HTERT RPE-1 (cell line): ENCODE data around the gene GIPC2.

ENCODE experiments used
- in situ Hi-C: fragments of 300-500 bp; cut with MboI; formaldehyde crosslinking; loops from 4 replicates; pipeline ENCODE4 v1.14.3; 2020; ENCODE audit warnings: low sequenced_read_pairs

The GIPC2 gene

GRCh38 chr1:78142736-78143135 is 97.0 kb downstream of the GIPC2 start:
- in situ Hi-C loops = no loop called here

- in situ Hi-C loops = no loop called here
Measured at GRCh38 chr1:78143152-78143551, 97.4 kb downstream of the GIPC2 start.

GRCh38 chr1:78143673-78144072 is 97.9 kb downstream of the GIPC2 start:
- in situ Hi-C loops = no loop called here

GRCh38 chr1:78145105-78145580 is 99.4 kb downstream of the GIPC2 start:
- in situ Hi-C loops = no loop called here

GRCh38 chr1:78146205-78146771 is 100.5 kb downstream of the GIPC2 start:
- in situ Hi-C loops = no loop called here

GRCh38 chr1:78147031-78147430 is 101.3 kb downstream of the GIPC2 start:
- in situ Hi-C loops = no loop called here

GRCh38 chr1:78153092-78153736 is 107.4 kb downstream of the GIPC2 start:
- in situ Hi-C loops = loop anchor here (25.0 kb wide), 1 partner anchor 459 kb away; the partner anchor contains the start of gene IFI44L

GRCh38 chr1:78155121-78155520 is 109.4 kb downstream of the GIPC2 start:
- in situ Hi-C loops = loop anchor here (25.0 kb wide), 1 partner anchor 457 kb away; the partner anchor contains the start of gene IFI44L

- in situ Hi-C loops = loop anchor here (25.0 kb wide), 1 partner anchor 455 kb away; the partner anchor contains the start of gene IFI44L
Measured at GRCh38 chr1:78156805-78157521, 111.2 kb downstream of the GIPC2 start.

- in situ Hi-C loops = loop anchor here (25.0 kb wide), 1 partner anchor 446 kb away; the partner anchor contains the start of gene IFI44L
Measured at GRCh38 chr1:78165816-78166215, 120.0 kb downstream of the GIPC2 start.

- in situ Hi-C loops = loop anchor here (25.0 kb wide), 1 partner anchor 444 kb away; the partner anchor contains the start of gene IFI44L
Measured at GRCh38 chr1:78168306-78168705, 122.5 kb downstream of the GIPC2 start.

GRCh38 chr1:78170859-78171258 is 125.1 kb downstream of the GIPC2 start:
- in situ Hi-C loops = loop anchor here (25.0 kb wide), 1 partner anchor 441 kb away; the partner anchor contains the start of gene IFI44L

GRCh38 chr1:78171736-78172590 is 126.2 kb downstream of the GIPC2 start:
- in situ Hi-C loops = loop anchor here (25.0 kb wide), 1 partner anchor 440 kb away; the partner anchor contains the start of gene IFI44L

- in situ Hi-C loops = no loop called here
Measured at GRCh38 chr1:78176448-78176847, 130.7 kb downstream of the GIPC2 start.

- in situ Hi-C loops = no loop called here
Measured at GRCh38 chr1:78177708-78178270, 132.0 kb downstream of the GIPC2 start.

- in situ Hi-C loops = no loop called here
Measured at GRCh38 chr1:78178816-78179215, 133.1 kb downstream of the GIPC2 start.

- in situ Hi-C loops = no loop called here
Measured at GRCh38 chr1:78184460-78185072, 138.8 kb downstream of the GIPC2 start.
